H1 (cell line): ENCODE results near the gene CDC42EP5. TPM values are rescaled to one million over a fixed set of nuclear protein-coding genes. Genes with fewer than 3 reads are reported as not detected.
A peak's percentile ranks its signal among the peaks of the same experiment; 100 is the strongest.

Source experiments
- CTCF ChIA-PET: fragments of 300-600 bp; sonication (Branson Sonifier 250); formaldehyde crosslinking; loops from one replicate; lab custom pipeline; 2021; ENCODE audit not compliant: partially characterized antibody; lab: Charles Lee
- POLR2A ChIA-PET: fragments of 300-600 bp; sonication (Branson Sonifier 250); formaldehyde crosslinking; loops from one replicate; lab custom pipeline; 2021; ENCODE audit warnings: inconsistent platforms; ENCODE audit not compliant: partially characterized antibody; lab: Charles Lee
- DNase-seq, 2 experiments: peaks; one replicate each; pipeline versions ENCODE4 v3.0.0 to v3.0.0-alpha.2; 2010 to 2022; ENCODE audit warnings: low spot score in 2 of 2, low read depth in 1 of 2, mixed read lengths in 1 of 2
- FAIRE-seq: peaks from 2 replicates; lab custom pipeline; 2011; peaks lifted over from hg19 to GRCh38; lab: Jason Lieb, UNC
- H2AFZ ChIP-seq: 2 replicates; pipeline ENCODE4 v1.8.1; 2012; ENCODE audit warnings: low read length, inconsistent platforms
- H2AK5ac ChIP-seq: 2 replicates; pipeline ENCODE4 v1.6.1; 2013; ENCODE audit warnings: low read depth, low read length
- H2BK120ac ChIP-seq: replicated peaks from 2 replicates; pipeline ENCODE3; 2013; ENCODE audit warnings: low read depth, low read length, inconsistent platforms
- H2BK12ac ChIP-seq: 2 replicates; pipeline ENCODE4 v1.6.1; 2013; ENCODE audit warnings: low read depth, low read length
- H2BK15ac ChIP-seq: 2 replicates; pipeline ENCODE4 v1.6.1; 2013; ENCODE audit warnings: low read length
- H2BK20ac ChIP-seq: 2 replicates; pipeline ENCODE4 v1.6.1; 2013; ENCODE audit warnings: low read length
- H2BK5ac ChIP-seq: 2 replicates; pipeline ENCODE4 v1.6.1; 2013; ENCODE audit warnings: low read depth, low read length
- H3K14ac ChIP-seq: 2 replicates; pipeline ENCODE4 v1.6.1; 2013; ENCODE audit warnings: inconsistent platforms; ENCODE audit not compliant: insufficient read length
- H3K18ac ChIP-seq: 2 replicates; pipeline ENCODE4 v1.6.1; 2013; ENCODE audit warnings: low read length; ENCODE audit errors: extremely low read depth
- H3K23ac ChIP-seq: 2 replicates; pipeline ENCODE4 v1.6.1; 2013; ENCODE audit warnings: inconsistent platforms; ENCODE audit not compliant: insufficient read length
- H3K23me2 ChIP-seq: 2 replicates; pipeline ENCODE4 v1.6.1; 2013; ENCODE audit warnings: low read depth, low read length
- H3K27ac ChIP-seq: 2 replicates; pipeline ENCODE4 v1.6.1; 2011; ENCODE audit warnings: low read depth, low read length, inconsistent platforms
- H3K27me3 ChIP-seq, 4 experiments: replicated peaks in 1 of 4; 1 replicate in 1 of 4; 2 replicates in 3 of 4; pipeline versions ENCODE4 v1.6.1 to v1.8.1; 2011 to 2013; ENCODE audit warnings: low read length in 3 of 4, mild to moderate bottlenecking in 3 of 4, inconsistent platforms in 2 of 4, mixed read lengths in 2 of 4, moderate library complexity in 1 of 4; ENCODE audit not compliant: control insufficient read depth in 3 of 4, insufficient read depth in 3 of 4; ENCODE audit errors: extremely low read depth in 1 of 4
- H3K36me3 ChIP-seq, 4 experiments: 2 replicates each; pipeline versions ENCODE4 v1.6.1 to v1.8.1; 2011 to 2013; ENCODE audit warnings: mild to moderate bottlenecking in 4 of 4, low read length in 3 of 4, moderate library complexity in 2 of 4, control low read depth in 1 of 4, inconsistent platforms in 1 of 4; ENCODE audit not compliant: insufficient read depth in 4 of 4, control insufficient read depth in 2 of 4
- H3K4ac ChIP-seq: replicated peaks from 2 replicates; pipeline ENCODE3; 2013; ENCODE audit warnings: low read length, low read depth, mixed read lengths, inconsistent platforms; ENCODE audit not compliant: insufficient read length
- H3K4me1 ChIP-seq, 4 experiments: replicated peaks in 1 of 4; 1 replicate in 1 of 4; 2 replicates in 3 of 4; pipeline versions ENCODE4 v1.6.1 to v1.8.1; 2011 to 2013; ENCODE audit warnings: low read length in 3 of 4, inconsistent platforms in 2 of 4, mixed read lengths in 1 of 4; ENCODE audit not compliant: insufficient read depth in 4 of 4, control insufficient read depth in 3 of 4
- H3K4me2 ChIP-seq, 2 experiments: 2 replicates each; pipeline versions ENCODE4 v1.6.1 to v1.8.1; 2011 to 2013; ENCODE audit warnings: low read depth in 2 of 2, low read length in 2 of 2, control low read depth in 1 of 2, inconsistent platforms in 1 of 2, mild to moderate bottlenecking in 1 of 2; ENCODE audit not compliant: insufficient read depth in 1 of 2
- H3K4me3 ChIP-seq, 4 experiments: fragments of 200-600, 300-600 bp in 1 of 4; sonication (generic), shearing (Covaris generic), sonication (Bioruptor Twin) in 1 of 4; 2 replicates each; pipeline versions ENCODE4 v1.5.1 to v1.8.1; 2011 to 2016; ENCODE audit warnings: low read length in 4 of 4, low read depth in 3 of 4, control low read depth in 2 of 4, inconsistent platforms in 2 of 4, mild to moderate bottlenecking in 2 of 4, mixed read lengths in 1 of 4, moderate library complexity in 1 of 4; ENCODE audit not compliant: insufficient read depth in 2 of 4; ENCODE audit errors: extremely low read depth in 1 of 4
- H3K56ac ChIP-seq: replicated peaks from 2 replicates; pipeline ENCODE3; 2013; ENCODE audit warnings: low read depth, mild to moderate bottlenecking, mixed read lengths, low read length, inconsistent platforms; ENCODE audit not compliant: insufficient read length
- H3K79me1 ChIP-seq: 2 replicates; pipeline ENCODE4 v1.6.1; 2013; ENCODE audit warnings: low read depth, low read length, control low read depth
- H3K79me2 ChIP-seq, 2 experiments: 2 replicates each; pipeline versions ENCODE4 v1.6.1 to v1.8.1; 2012 to 2013; ENCODE audit warnings: low read length in 2 of 2, mild to moderate bottlenecking in 2 of 2, inconsistent platforms in 1 of 2; ENCODE audit not compliant: insufficient read depth in 2 of 2, control insufficient read depth in 1 of 2
- H3K9ac ChIP-seq, 4 experiments: replicated peaks in 1 of 4; 1 replicate in 1 of 4; 2 replicates in 3 of 4; pipeline versions ENCODE4 v1.6.1 to v1.8.1; 2011 to 2013; ENCODE audit warnings: low read depth in 3 of 4, low read length in 3 of 4, control low read depth in 2 of 4, mild to moderate bottlenecking in 2 of 4, moderate library complexity in 2 of 4, inconsistent platforms in 1 of 4; ENCODE audit errors: extremely low read depth in 1 of 4
- H3K9me3 ChIP-seq, 2 experiments: 2 replicates each; pipeline versions ENCODE4 v1.6.1 to v1.8.1; 2012 to 2013; ENCODE audit warnings: mild to moderate bottlenecking in 2 of 2, moderate library complexity in 2 of 2, control low read depth in 1 of 2, inconsistent platforms in 1 of 2, low read depth in 1 of 2, low read length in 1 of 2, mixed read lengths in 1 of 2; ENCODE audit not compliant: insufficient read depth in 2 of 2
- H4K20me1 ChIP-seq, 2 experiments: replicated peaks in 1 of 2; 2 replicates each; pipeline versions ENCODE3 to v1.8.1; 2011 to 2013; ENCODE audit warnings: inconsistent platforms in 2 of 2, low read length in 2 of 2, mild to moderate bottlenecking in 1 of 2; ENCODE audit not compliant: insufficient read depth in 2 of 2, control insufficient read depth in 1 of 2
- H4K5ac ChIP-seq: 2 replicates; pipeline ENCODE4 v1.6.1; 2013; ENCODE audit warnings: low read length, low read depth, mixed read lengths, inconsistent platforms; ENCODE audit not compliant: insufficient read length
- H4K8ac ChIP-seq: 2 replicates; pipeline ENCODE4 v1.8.0; 2013; ENCODE audit warnings: mild to moderate bottlenecking, moderate library complexity, low read length, inconsistent platforms; ENCODE audit not compliant: insufficient read depth; ENCODE audit errors: extremely low read depth
- H4K91ac ChIP-seq: replicated peaks from 2 replicates; pipeline ENCODE3; 2013; ENCODE audit warnings: low read length, mixed read lengths, inconsistent platforms; ENCODE audit not compliant: insufficient read length
- BRCA1 ChIP-seq: IDR thresholded peaks from 2 replicates; pipeline ENCODE4 v1.6.1; 2012; ENCODE audit warnings: low read depth, low read length, improper control_type of control experiment
- CREB1 ChIP-seq: IDR thresholded peaks from 2 replicates; pipeline ENCODE4 v1.6.1; 2012; ENCODE audit warnings: inconsistent platforms
- CTCF ChIP-seq, 3 experiments: IDR thresholded peaks; 1 replicate in 2 of 3; 2 replicates in 1 of 3; pipeline versions ENCODE4 v1.5.1 to v1.6.1; 2011; ENCODE audit warnings: low read length in 3 of 3, mild to moderate bottlenecking in 3 of 3, inconsistent platforms in 2 of 3, low read depth in 1 of 3, moderate library complexity in 1 of 3; ENCODE audit not compliant: insufficient read depth in 1 of 3; ENCODE audit errors: control extremely low read depth in 1 of 3
- JUN ChIP-seq: IDR thresholded peaks from 2 replicates; pipeline ENCODE4 v1.6.1; 2011; ENCODE audit warnings: low read depth, mild to moderate bottlenecking, improper control_type of control experiment, low read length
- KDM4A ChIP-seq: IDR thresholded peaks from one replicate; pipeline ENCODE4 v1.7.1; 2012; ENCODE audit warnings: low read depth, mild to moderate bottlenecking, moderate library complexity, low read length, inconsistent platforms; ENCODE audit not compliant: severe bottlenecking
- MAX ChIP-seq: IDR thresholded peaks from 2 replicates; pipeline ENCODE4 v1.6.1; 2012; ENCODE audit warnings: inconsistent platforms
- RAD21 ChIP-seq, 2 experiments: IDR thresholded peaks in 1 of 2; conservative IDR thresholded peaks in 1 of 2; 2 replicates each; pipeline ENCODE4 v1.6.1; 2011; ENCODE audit warnings: low read depth in 2 of 2, low read length in 2 of 2, improper control_type of control experiment in 1 of 2, inconsistent platforms in 1 of 2, mild to moderate bottlenecking in 1 of 2, moderate library complexity in 1 of 2
- TCF12 ChIP-seq: IDR thresholded peaks from 2 replicates; pipeline ENCODE4 v1.6.1; 2011; ENCODE audit warnings: low read depth, mild to moderate bottlenecking, low read length
- WGBS, 2 experiments: shearing (Covaris generic) in 1 of 2; methylation state at CpG; one replicate each; pipeline versions ENCODE4 v1.1.6 to v1.1.7; 2013 to 2015; ENCODE audit warnings: low lambda C conversion rate in 2 of 2, mixed read lengths in 2 of 2, inconsistent platforms in 1 of 2, low coverage in 1 of 2, missing lambda C conversion rate in 1 of 2; ENCODE audit not compliant: insufficient replicate concordance in 2 of 2, insufficient coverage in 1 of 2, insufficient read length in 1 of 2; ENCODE audit errors: extremely low coverage in 1 of 2, missing lambda C conversion rate in 1 of 2; 5-methylcytosine and 5-hydroxymethylcytosine counted together
- polyA plus RNA-seq, 7 experiments: library from polyadenylated mRNA; depleted of rRNA in 3 of 7; stranded (reverse) in 5 of 7; unstranded in 2 of 7; fragments of >200 nt in 5 of 7; fragments of 200-250 nt in 2 of 7; gene quantifications; 1 replicate in 5 of 7; 2 replicates in 1 of 7; 4 replicates in 1 of 7; pipeline versions ENCODE4 v1.2.1 to v1.2.3, GENCODE V29; 2011 to 2013; ENCODE audit warnings: missing spikeins in 2 of 7, mixed read lengths in 2 of 7
- total RNA-seq: library from RNA; stranded (reverse); fragmentation: NEBNext Ultra II Directional; extraction: Animal tissue kit (Norgen Biotek cat#: 25700); gene quantifications from 2 replicates; pipeline ENCODE4 v1.2.1, GENCODE V29; 2021

The CDC42EP5 gene
- total and polyA plus RNA-seq, 2 of the 8 experiments (the other 6 are each of a cell fraction or from before 2014, with no cell fraction given) = 1.8 to 2.1 TPM

DNA sequence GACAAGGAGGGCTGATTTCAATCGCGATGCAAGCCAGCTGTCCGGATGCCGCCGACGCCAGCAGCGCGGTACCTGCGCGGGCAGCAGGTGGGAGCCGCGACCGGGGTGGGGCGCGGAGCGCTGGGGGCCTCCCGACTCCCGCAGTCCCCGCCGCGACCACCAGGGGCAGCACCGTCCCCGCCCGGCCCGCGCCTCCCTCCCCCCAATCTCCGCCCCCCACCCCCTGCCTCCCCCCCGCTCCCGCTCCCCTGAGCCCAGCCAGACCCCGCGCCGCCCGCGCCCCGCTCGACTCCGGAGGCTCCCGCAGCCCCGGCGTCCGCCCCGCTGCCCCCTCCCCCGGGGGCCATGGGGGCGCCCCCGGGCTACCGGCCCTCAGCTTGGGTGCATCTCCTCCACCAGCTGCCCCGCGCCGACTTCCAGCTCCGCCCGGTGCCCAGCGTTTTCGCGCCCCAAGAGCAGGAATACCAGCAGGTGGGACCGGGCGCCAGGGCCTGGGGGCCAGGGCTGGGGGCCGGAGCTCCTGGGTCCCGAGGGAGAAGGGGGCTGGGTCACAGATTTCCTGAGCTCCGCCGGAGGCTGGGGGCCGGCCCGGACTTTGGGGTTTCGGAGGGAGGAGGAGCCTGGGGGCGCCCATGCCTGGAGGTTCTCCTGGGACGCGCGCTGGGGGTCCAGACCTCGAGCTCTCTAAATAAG, 57.7 kb downstream of the CDC42EP5 start, which contains the start of gene TTYH1:
Gene TTYH1 (plus strand): TSS at position 257 of the 693 bp plus-strand sequence. CDS start 89 bp downstream, at position 346.
- peaks cover 6 to 25% (median 21%) of the 10 kb centered on the region in 4 experiments for H3K27me3 ChIP-seq
- H2BK5ac ChIP-seq = no peak within 1 kb of the TSS
- no peak within 1 kb of the TSS for H3K23ac ChIP-seq
- H3K18ac ChIP-seq = peak within 1 kb of the TSS; percentile 60
- peaks cover 0 to 6% of the 10 kb centered on the region in 2 experiments; a peak in 1 of 4 replicates for H3K9me3 ChIP-seq
- H3K4me2 ChIP-seq = peak within 1 kb of the TSS; percentile 83 to 92
- H2AFZ ChIP-seq = no peak within 1 kb of the TSS
- peaks cover 7 to 8% of the 10 kb centered on the region in 2 experiments; a peak in 2 of 4 replicates for H3K79me2 ChIP-seq
- CTCF ChIA-PET = interaction anchor here (0.8 to 2.7 kb wide), 16 partner anchors 12 to 150 kb away, joined by 3 to 39 read pairs (median 4); partner anchors contain the start of gene LENG8
- POLR2A ChIA-PET = interaction anchor here (0.6 to 2.4 kb wide), 13 partner anchors 10 to 242 kb away, joined by 3 to 13 read pairs (median 4); partner anchors contain the start of genes RPS9 and TMC4
- H2BK15ac ChIP-seq = no peak within 1 kb of the TSS
- peaks cover 14% of the 10 kb centered on the region; the same call in 1 of the 2 replicates for H3K79me1 ChIP-seq
- no peak for FAIRE-seq
- peaks cover 0 to 7% of the 10 kb centered on the region in 2 experiments for H4K20me1 ChIP-seq
- no peak within 1 kb of the TSS for H3K4ac ChIP-seq
- H3K56ac ChIP-seq = no peak within 1 kb of the TSS
- no peak within 1 kb of the TSS for H4K91ac ChIP-seq
- H2BK12ac ChIP-seq = no peak within 1 kb of the TSS; the same call in 1 of the 2 replicates
- no peak within 1 kb of the TSS for H4K5ac ChIP-seq
- H2BK120ac ChIP-seq = no peak within 1 kb of the TSS
- peaks cover 11 to 36% (median 25%) of the 10 kb centered on the region in 4 experiments for H3K4me1 ChIP-seq
- peak within 1 kb of the TSS; percentile 52 to 98 (median 76) for H3K4me3 ChIP-seq
- H3K36me3 ChIP-seq = peaks cover 0 to 11% (median 0%) of the 10 kb centered on the region in 4 experiments; a peak in 4 of 8 replicates
- no peak within 1 kb of the TSS for H2BK20ac ChIP-seq
- DNase-seq = peak in 1 of 2 experiments; percentile 91
- H3K23me2 ChIP-seq = peaks cover 26% of the 10 kb centered on the region
- peak within 1 kb of the TSS; percentile 46; the same call in 1 of the 2 replicates for H4K8ac ChIP-seq
- no peak within 1 kb of the TSS for H3K14ac ChIP-seq
- H3K27ac ChIP-seq = no peak within 1 kb of the TSS
- peak within 1 kb of the TSS in 3 of 4 experiments; percentile 30 to 55 (median 46); a peak in 4 of 7 replicates for H3K9ac ChIP-seq
- H2AK5ac ChIP-seq = 0 out of 2 replicates have a peak within 1 kb of the TSS, but pooled peaks have one; percentile 59
- 3% methylated on average over 37 of the region's 68 CpGs; no CpG with 5 or more reads in 1 of the 2 experiments for WGBS, 2 experiments
- TF ChIP-seq BRCA1 (no peak), RAD21 (IDR thresholded peaks at IDR 0.05 in 1 of 2, conservative IDR thresholded peaks at IDR 0.05 in 1 of 2; ENCODE audit: low read depth in 2 of 2, low read length in 2 of 2) (peak; percentile 10 to 35; a peak in 3 of 4 replicates), KDM4A (peak; percentile 62), CTCF (IDR thresholded peaks at IDR 0.05; ENCODE audit: control extremely low read depth in 1 of 3, insufficient read depth in 1 of 3, low read depth in 1 of 3, low read length in 3 of 3) (peak; percentile 41 to 80 (median 66)), TCF12 (0 out of 2 replicates have a peak, but pooled peaks have one; percentile 33), MAX (peak; percentile 77), CREB1 (no peak), JUN (no peak)
